PC-9 (cell line): ENCODE data around the gene TLE4. TPM values are rescaled to one million over a fixed set of nuclear protein-coding genes. Genes with fewer than 3 reads are reported as not detected.

Experiments used
- BruUV-seq: library from RNA; stranded (reverse); fragments of 400-500 nt; replicated peaks from 2 replicates; lab custom pipeline; 2021; lab: Mats Ljungman, UMichigan
- CTCF ChIA-PET: fragments of 300-600 bp; sonication (Branson Sonifier 250); formaldehyde crosslinking; loops from one replicate; lab custom pipeline; 2022; ENCODE audit warnings: antibody characterized with exemption; lab: Charles Lee
- POLR2A ChIA-PET: fragments of 300-600 bp; sonication (Branson Sonifier 250); formaldehyde crosslinking; loops from one replicate; lab custom pipeline; 2022; ENCODE audit warnings: antibody characterized with exemption; ENCODE audit not compliant: unreplicated experiment; lab: Charles Lee
- DNase-seq, 2 experiments: peaks; one replicate each; pipeline versions ENCODE4 v3.0.0 to v3.0.0-alpha.2; 2015 to 2022; ENCODE audit warnings: mixed read lengths in 1 of 2
- H2AFZ ChIP-seq: fragments of 200-600 bp; sonication (generic); 2 replicates; pipeline ENCODE4 v1.8.1; 2017; ENCODE audit warnings: antibody characterized with exemption
- H3F3A ChIP-seq: fragments of 200-600 bp; sonication (generic); 2 replicates; pipeline ENCODE4 v1.8.1; 2017; ENCODE audit warnings: antibody characterized with exemption, mild to moderate bottlenecking, low read depth; ENCODE audit not compliant: insufficient read depth
- H3K27ac ChIP-seq: fragments of 200-600 bp; sonication (generic); 2 replicates; pipeline ENCODE4 v1.6.1; 2016; ENCODE audit warnings: mixed run types
- H3K27me3 ChIP-seq: fragments of 200-600 bp; sonication (generic); 2 replicates; pipeline ENCODE4 v1.6.1; 2016; ENCODE audit warnings: low read depth, mixed run types; ENCODE audit not compliant: insufficient read depth
- H3K36me3 ChIP-seq: fragments of 200-600 bp; sonication (generic); 2 replicates; pipeline ENCODE4 v1.6.1; 2016; ENCODE audit warnings: low read depth, mixed run types
- H3K4me1 ChIP-seq: fragments of 200-600 bp; sonication (generic); replicated peaks from 2 replicates; pipeline ENCODE4 v1.6.1; 2016; ENCODE audit warnings: mixed run types; ENCODE audit not compliant: insufficient read depth
- H3K4me2 ChIP-seq: fragments of 200-600 bp; sonication (generic); 2 replicates; pipeline ENCODE4 v1.6.1; 2017; ENCODE audit warnings: mixed run types
- H3K4me3 ChIP-seq: fragments of 200-600 bp; sonication (generic); 2 replicates; pipeline ENCODE4 v1.6.1; 2016; ENCODE audit warnings: mixed run types
- H3K79me2 ChIP-seq: fragments of 200-600 bp; sonication (generic); 2 replicates; pipeline ENCODE4 v1.6.1; 2017; ENCODE audit warnings: low read depth, mixed run types
- H3K9me2 ChIP-seq: fragments of 200-600 bp; sonication (generic); 2 replicates; pipeline ENCODE4 v1.8.1; 2017; ENCODE audit warnings: mild to moderate bottlenecking; ENCODE audit not compliant: insufficient read depth
- H3K9me3 ChIP-seq: fragments of 200-600 bp; sonication (generic); 2 replicates; pipeline ENCODE4 v1.8.1; 2016; ENCODE audit warnings: low read depth; ENCODE audit not compliant: insufficient read depth
- H4K20me1 ChIP-seq: fragments of 200-600 bp; sonication (generic); 2 replicates; pipeline ENCODE4 v1.8.1; 2017; ENCODE audit not compliant: insufficient read depth
- EZH2 ChIP-seq: fragments of 200-600 bp; sonication (generic); IDR thresholded peaks from 2 replicates; pipeline ENCODE4 v1.8.0; 2017; ENCODE audit warnings: antibody characterized with exemption, low read depth
- intact Hi-C: fragments of 100-400 bp; cut with micrococcal nuclease; formaldehyde crosslinking; loops from one replicate; pipeline ENCODE4 v1.10.0; 2022; ENCODE audit not compliant: unreplicated experiment
- total RNA-seq: library from RNA; stranded (reverse); gene quantifications from 2 replicates; pipeline ENCODE4 v1.2.3, GENCODE V29; 2021
- TF ChIP-seq, protein P1 (sequence below): fragments of 200-600 bp; sonication (generic); conservative IDR thresholded peaks from 2 replicates; pipeline ENCODE4 v1.6.1; 2017; ENCODE audit warnings: mixed run types, antibody characterized with exemption, mild to moderate bottlenecking, moderate library complexity

Gene TLE4
- total RNA-seq, 1 experiment from 2014 or later = not detected

GRCh38 chr9:79705704-79706103, 133.9 kb downstream of the TLE4 start:
- BruUV-seq = no TSS peak
- Histone ChIP-seq H3F3A (no peaks in the 10 kb centered on the region), H3K79me2 (no peaks in the 10 kb centered on the region), H4K20me1 (no peaks in the 10 kb centered on the region), H3K9me3 (no peaks in the 10 kb centered on the region), H2AFZ (no peak overlapping the region), H3K4me3 (no peak overlapping the region), H3K36me3 (no peaks in the 10 kb centered on the region), H3K4me1 (no peaks in the 10 kb centered on the region), H3K27me3 (0 out of 2 replicates have a peak, but pooled peaks cover 8% of the 10 kb centered on the region), H3K9me2 (no peaks in the 10 kb centered on the region), H3K27ac (no peak overlapping the region), H3K4me2 (no peak overlapping the region)
- no peak for TF ChIP-seq EZH2
- intact Hi-C loops = no loop called here
- DNase-seq = no peak
- POLR2A ChIA-PET = no interaction called here
- CTCF ChIA-PET = no interaction called here

- Histone ChIP-seq H3F3A (no peaks in the 10 kb centered on the region), H3K4me1 (no peaks in the 10 kb centered on the region), H3K4me2 (no peak overlapping the region), H2AFZ (no peak overlapping the region), H3K4me3 (no peak overlapping the region), H3K27ac (no peak overlapping the region), H3K36me3 (no peaks in the 10 kb centered on the region), H4K20me1 (no peaks in the 10 kb centered on the region), H3K79me2 (no peaks in the 10 kb centered on the region), H3K9me3 (no peaks in the 10 kb centered on the region), H3K9me2 (no peaks in the 10 kb centered on the region), H3K27me3 (0 out of 2 replicates have a peak, but pooled peaks cover 8% of the 10 kb centered on the region)
- ChIA-PET CTCF (no interaction called here), POLR2A (no interaction called here)
- BruUV-seq = no TSS peak
- intact Hi-C loops = no loop called here
- TF ChIP-seq EZH2 = no peak
- TF ChIP-seq, protein P1, sequence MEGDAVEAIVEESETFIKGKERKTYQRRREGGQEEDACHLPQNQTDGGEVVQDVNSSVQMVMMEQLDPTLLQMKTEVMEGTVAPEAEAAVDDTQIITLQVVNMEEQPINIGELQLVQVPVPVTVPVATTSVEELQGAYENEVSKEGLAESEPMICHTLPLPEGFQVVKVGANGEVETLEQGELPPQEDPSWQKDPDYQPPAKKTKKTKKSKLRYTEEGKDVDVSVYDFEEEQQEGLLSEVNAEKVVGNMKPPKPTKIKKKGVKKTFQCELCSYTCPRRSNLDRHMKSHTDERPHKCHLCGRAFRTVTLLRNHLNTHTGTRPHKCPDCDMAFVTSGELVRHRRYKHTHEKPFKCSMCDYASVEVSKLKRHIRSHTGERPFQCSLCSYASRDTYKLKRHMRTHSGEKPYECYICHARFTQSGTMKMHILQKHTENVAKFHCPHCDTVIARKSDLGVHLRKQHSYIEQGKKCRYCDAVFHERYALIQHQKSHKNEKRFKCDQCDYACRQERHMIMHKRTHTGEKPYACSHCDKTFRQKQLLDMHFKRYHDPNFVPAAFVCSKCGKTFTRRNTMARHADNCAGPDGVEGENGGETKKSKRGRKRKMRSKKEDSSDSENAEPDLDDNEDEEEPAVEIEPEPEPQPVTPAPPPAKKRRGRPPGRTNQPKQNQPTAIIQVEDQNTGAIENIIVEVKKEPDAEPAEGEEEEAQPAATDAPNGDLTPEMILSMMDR = no peak
- DNase-seq = no peak
Observed at GRCh38 chr9:79706512-79706911, 134.7 kb downstream of the TLE4 start.

GRCh38 chr9:79707589-79707988, 135.8 kb downstream of the TLE4 start:
- Histone ChIP-seq H3K36me3 (no peaks in the 10 kb centered on the region), H3K27me3 (0 out of 2 replicates have a peak, but pooled peaks cover 8% of the 10 kb centered on the region), H3K4me2 (no peak overlapping the region), H3K9me2 (no peaks in the 10 kb centered on the region), H3K4me1 (no peaks in the 10 kb centered on the region), H4K20me1 (no peaks in the 10 kb centered on the region), H3F3A (no peaks in the 10 kb centered on the region), H3K4me3 (no peak overlapping the region), H3K9me3 (no peaks in the 10 kb centered on the region), H2AFZ (no peak overlapping the region), H3K79me2 (no peaks in the 10 kb centered on the region), H3K27ac (no peak overlapping the region)
- CTCF ChIA-PET = no interaction called here
- POLR2A ChIA-PET = no interaction called here
- intact Hi-C loops = no loop called here
- TF ChIP-seq, protein P1 = no peak
- no peak for TF ChIP-seq EZH2
- no TSS peak for BruUV-seq
- DNase-seq = no peak

- Histone ChIP-seq H3K27ac (no peak overlapping the region), H4K20me1 (no peaks in the 10 kb centered on the region), H3K4me1 (no peaks in the 10 kb centered on the region), H3K9me3 (no peaks in the 10 kb centered on the region), H3K4me3 (no peak overlapping the region), H3K36me3 (no peaks in the 10 kb centered on the region), H3K9me2 (no peaks in the 10 kb centered on the region), H2AFZ (no peak overlapping the region), H3K4me2 (no peak overlapping the region), H3K27me3 (0 out of 2 replicates have a peak, but pooled peaks cover 8% of the 10 kb centered on the region), H3F3A (no peaks in the 10 kb centered on the region), H3K79me2 (no peaks in the 10 kb centered on the region)
- ChIA-PET CTCF (no interaction called here), POLR2A (no interaction called here)
- no TSS peak for BruUV-seq
- intact Hi-C loops = no loop called here
- DNase-seq = no peak
- TF ChIP-seq, protein P1 = no peak
- TF ChIP-seq EZH2 = no peak
Observed at GRCh38 chr9:79708541-79708940, 136.8 kb downstream of the TLE4 start.
